NCI-H748 treated with DMSO at 0.1 percent for 48 hours (cell line): ENCODE results near the gene PIK3R5.
A peak's percentile ranks its signal among the peaks of the same experiment; 100 is the strongest.
"Not testable (repeated sequence)": the region's sequence is repeated elsewhere in the genome, so short reads cannot be mapped to it uniquely, and the experiment has no call there.

ENCODE experiments used
- DNase-seq: peaks from one replicate; lab custom pipeline; 2025; lab: John Stamatoyannopoulos, UW

Gene PIK3R5

GRCh38 chr17:8859027-8859803 is 106.3 kb downstream of the PIK3R5 start:
- no peak for DNase-seq

DNA sequence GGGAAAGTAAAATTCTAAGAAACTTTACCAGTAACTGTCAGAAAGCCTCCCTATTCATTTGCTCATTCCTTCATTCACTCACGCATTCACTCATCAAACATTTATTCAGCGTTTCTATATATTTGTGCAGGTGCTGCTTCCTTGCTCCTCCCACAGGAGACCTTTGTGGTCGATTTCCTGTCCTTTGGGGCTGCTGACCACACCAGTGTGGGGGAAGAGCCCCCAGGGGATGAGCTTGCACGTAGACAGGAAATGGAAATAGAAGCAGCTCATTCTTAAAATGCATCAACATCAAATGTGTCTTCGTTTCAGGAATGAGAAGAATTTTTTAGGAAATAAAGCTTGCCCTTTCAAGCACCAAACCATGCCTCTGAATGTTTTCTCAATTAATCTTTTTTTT is 107.6 kb downstream of the PIK3R5 start:
- peak; percentile 32 for DNase-seq

- DNase-seq, result peak; percentile 15
Observed at GRCh38 chr17:8856869-8857575, 108.5 kb downstream of the PIK3R5 start.

DNA sequence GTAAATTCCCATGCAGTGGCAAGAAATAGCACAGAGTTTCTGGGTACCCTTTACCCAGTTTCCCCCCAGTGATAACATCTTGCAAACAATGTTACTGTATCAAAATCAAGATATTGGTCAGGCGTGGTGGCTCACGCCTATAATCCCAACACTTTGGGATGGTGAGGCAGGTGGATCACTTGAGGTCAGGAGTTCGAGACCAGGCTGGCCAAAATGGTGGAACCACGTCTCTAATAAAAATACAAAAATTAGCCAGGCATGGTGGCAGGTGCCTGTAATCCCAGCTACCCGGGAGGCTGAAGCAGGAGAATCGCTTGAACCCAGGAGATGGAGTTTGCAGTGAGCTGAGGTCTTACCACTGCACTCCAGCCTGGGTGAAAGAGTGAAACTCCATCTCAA is 109.3 kb downstream of the PIK3R5 start:
- not testable (repeated sequence) for DNase-seq

DNA sequence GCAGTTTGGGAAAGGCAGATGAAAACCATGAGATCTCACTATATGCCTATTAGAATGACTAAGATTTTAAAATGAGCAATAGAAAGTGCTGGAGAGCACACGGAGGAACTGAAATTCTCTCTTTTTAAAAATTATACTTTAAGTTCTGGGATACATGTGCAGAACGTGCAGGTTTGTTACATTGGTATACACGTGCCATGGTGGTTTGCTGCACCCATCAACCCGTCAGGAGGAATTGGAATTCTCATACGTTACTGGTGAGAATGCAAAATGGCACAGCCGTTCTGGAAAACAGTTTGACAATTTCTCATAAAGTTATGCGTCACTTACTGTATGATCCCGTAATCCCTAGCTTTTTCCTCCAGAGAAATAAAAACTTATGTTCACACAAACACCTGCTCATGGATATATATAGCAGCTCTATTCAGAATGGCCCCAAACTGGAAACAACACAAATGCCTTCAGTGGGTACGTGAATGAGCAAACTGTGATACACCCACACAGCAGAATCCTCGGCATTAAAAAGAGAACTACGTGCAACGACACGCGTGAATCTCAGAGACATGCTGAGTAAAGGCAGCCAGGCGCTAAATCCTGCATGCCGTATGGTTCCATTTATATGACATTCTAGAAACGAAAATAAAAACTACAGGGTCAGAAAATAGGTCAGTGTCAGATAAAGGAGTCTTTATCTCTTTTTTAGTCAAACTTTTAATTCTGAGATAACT is 109.9 kb downstream of the PIK3R5 start:
- no peak for DNase-seq

- no peak for DNase-seq
Observed at GRCh38 chr17:8851600-8851999, 113.9 kb downstream of the PIK3R5 start.

DNA sequence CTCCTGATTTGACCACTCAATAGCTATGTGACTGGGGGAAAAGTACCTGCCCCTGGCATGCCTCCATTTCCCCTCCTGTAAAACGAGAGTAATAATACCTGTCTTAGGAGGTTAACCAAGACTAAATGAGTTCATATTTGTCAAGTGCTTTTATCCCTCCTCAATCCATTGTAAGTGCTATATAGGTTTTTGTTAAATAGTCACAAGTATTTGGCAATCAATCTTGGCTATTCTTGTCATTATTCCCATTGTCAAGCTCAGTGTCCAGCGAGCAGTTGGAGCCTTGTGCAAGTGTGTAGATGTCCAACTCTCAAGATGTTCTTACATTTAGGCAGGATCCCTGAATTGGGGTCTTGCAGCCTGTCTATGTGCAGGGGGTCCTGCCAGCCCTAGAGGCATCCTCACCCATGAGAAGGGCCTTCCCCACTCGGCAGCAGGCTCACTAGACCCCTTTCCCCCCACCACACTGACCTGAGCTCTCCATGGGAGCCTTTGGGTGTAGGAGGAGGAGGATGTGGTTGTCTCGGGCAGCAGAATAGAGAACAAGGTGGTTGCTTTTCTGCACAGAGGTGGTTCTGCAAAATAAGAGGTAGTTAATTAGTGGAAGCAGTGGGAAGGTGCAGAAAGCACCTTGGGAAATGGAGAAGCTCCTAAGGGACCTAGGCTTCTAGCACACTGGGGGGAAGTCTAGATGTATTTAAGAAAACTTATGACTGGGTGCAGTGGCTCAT is 116.0 kb downstream of the PIK3R5 start:
- DNase-seq, result no peak

GRCh38 chr17:8847891-8848290 is 117.6 kb downstream of the PIK3R5 start:
- DNase-seq, result no peak

GRCh38 chr17:8846768-8847211 is 118.7 kb downstream of the PIK3R5 start:
- no peak for DNase-seq

GRCh38 chr17:8844229-8845218 is 121.0 kb downstream of the PIK3R5 start:
- DNase-seq, result no peak

GRCh38 chr17:8843344-8843743 is 122.2 kb downstream of the PIK3R5 start:
- no peak for DNase-seq

DNA sequence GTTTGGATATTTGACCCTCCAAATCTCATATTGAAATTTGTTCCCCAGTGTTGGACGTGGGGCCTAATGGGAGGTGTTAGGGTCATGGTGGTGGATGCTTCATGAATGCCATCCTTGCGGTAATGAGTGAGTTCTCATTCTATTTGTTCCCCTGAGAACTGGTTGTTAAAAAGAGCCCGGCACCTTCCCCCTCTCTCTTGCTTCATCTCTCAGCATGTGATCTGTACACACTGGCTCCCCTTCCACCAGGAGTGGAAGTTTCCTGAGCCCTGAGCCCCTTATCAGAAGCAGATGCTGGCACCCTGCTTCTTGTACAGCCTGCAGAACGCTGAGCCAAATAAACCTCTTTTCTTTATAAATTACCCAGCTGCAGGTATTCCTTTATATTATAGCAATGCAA is 123.7 kb downstream of the PIK3R5 start:
- no peak for DNase-seq

GRCh38 chr17:8839410-8839935 is 126.0 kb downstream of the PIK3R5 start:
- DNase-seq, result no peak

DNA sequence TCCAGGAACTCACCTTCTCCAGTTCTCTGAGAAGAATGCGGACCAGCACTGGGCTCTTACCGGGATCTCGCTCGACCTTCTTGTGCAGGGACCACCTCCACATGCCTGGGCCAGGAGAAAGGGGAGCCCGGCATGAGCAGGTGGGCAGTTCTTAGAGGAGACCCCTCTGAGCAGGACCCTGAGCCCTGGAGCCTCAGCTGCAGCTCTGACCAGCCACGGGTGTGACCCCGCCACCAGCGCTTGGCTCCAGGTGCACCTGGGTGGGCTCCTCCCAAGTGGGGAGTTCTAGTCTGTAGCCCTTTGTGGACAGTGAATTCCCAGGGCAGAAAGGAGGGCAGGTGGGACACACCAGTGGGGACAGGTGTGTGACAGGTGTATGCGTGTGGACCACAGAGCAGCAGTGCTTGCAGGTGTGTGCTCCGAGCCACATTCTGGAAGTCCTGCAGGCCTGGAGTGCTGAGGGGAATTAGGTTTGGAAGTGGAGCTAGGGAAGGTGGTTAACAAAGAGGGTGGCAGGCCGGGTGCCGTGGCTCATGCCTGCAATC is 126.9 kb downstream of the PIK3R5 start:
- no peak for DNase-seq

- DNase-seq, result no peak
Observed at GRCh38 chr17:8837563-8838075, 127.9 kb downstream of the PIK3R5 start.

DNA sequence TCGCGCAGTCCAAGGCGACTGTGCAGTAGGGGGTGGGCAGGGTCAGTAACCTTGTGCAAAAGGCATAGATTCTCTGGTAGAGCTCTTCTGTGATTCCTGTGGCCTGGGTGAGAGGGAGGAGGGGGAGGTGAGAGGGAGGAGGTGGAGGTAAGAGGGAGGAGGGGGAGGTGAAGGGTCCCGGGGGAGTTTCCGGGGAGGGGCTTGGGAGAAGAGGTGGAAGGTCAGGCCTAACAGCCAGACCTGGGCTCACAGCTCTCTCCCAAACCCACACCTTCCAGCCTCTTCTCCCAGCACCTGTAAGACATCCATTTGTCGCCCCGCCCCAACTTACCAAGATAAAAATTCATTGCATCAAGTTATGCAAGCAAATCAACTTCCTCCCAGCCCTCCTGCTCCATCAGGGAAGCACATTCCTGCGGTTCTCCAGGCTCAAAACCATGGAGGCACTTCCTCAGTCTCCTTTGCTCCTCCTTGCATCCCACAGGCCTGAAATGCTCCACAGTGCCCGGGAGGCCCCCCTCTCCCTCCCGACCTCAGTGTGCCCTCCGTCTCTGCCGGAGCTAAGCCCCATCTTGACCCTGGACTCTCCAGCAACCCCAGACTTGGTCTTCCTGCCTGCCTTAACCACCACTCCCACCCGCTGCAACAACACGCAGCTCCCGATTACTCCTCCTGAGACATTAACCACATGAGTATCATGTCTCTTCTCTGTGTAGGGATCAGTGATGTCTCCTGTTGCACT is 128.5 kb downstream of the PIK3R5 start:
- DNase-seq, result no peak

GRCh38 chr17:8835631-8836364 is 129.7 kb downstream of the PIK3R5 start:
- no peak for DNase-seq

GRCh38 chr17:8835106-8835505 is 130.4 kb downstream of the PIK3R5 start:
- no peak for DNase-seq
